ENCODE measurements around the gene CYP1B1.

GRCh38 chr2:38030635-38031355, 45.2 kb downstream of the CYP1B1 start:
- no peak for TF ChIP-seq POLR2A (IDR thresholded peaks at IDR 0.05; ENCODE audit: low read length)
- no peak for TF ChIP-seq GATA1 (IDR thresholded peaks at IDR 0.05; ENCODE audit: low read depth, low read length)
